CD14-positive monocyte (primary cell): ENCODE data around the gene APOBEC3A. TPM values are rescaled to one million over a fixed set of nuclear protein-coding genes. Genes with fewer than 3 reads are reported as not detected.
"Not testable (repeated sequence)": the region's sequence is repeated elsewhere in the genome, so short reads cannot be mapped to it uniquely, and the experiment has no call there.

Source experiments
- DNase-seq, 3 donors: peaks; one replicate each; pipeline ENCODE4 v3.0.0-alpha.2; 2011 to 2022
- H2AFZ ChIP-seq: 2 replicates; pipeline ENCODE4 v1.6.0; 2012; ENCODE audit warnings: mild to moderate bottlenecking, low read depth, low read length, inconsistent platforms; ENCODE audit not compliant: insufficient read depth, poor library complexity, severe bottlenecking
- H3K27ac ChIP-seq, 2 donors: 1 replicate in 1 of 2; 2 replicates in 1 of 2; pipeline ENCODE4 v1.5.1; 2012 to 2013; ENCODE audit warnings: low read length in 2 of 2, control low read depth in 1 of 2, inconsistent platforms in 1 of 2, low read depth in 1 of 2, mild to moderate bottlenecking in 1 of 2
- H3K27me3 ChIP-seq, 2 donors: one replicate each; pipeline versions ENCODE4 v1.6.0 to v1.6.1; 2011 to 2013; ENCODE audit warnings: low read length in 2 of 2; ENCODE audit not compliant: control insufficient read depth in 2 of 2, insufficient read depth in 2 of 2
- H3K36me3 ChIP-seq, 2 donors: replicated peaks in 1 of 2; 1 replicate in 1 of 2; 2 replicates in 1 of 2; pipeline versions ENCODE4 v1.5.1 to v1.6.1; 2012 to 2013; ENCODE audit warnings: low read length in 2 of 2, control low read depth in 1 of 2, inconsistent platforms in 1 of 2, mild to moderate bottlenecking in 1 of 2; ENCODE audit not compliant: insufficient read depth in 2 of 2, control insufficient read depth in 1 of 2
- H3K4me1 ChIP-seq, 2 donors: 1 replicate in 1 of 2; 2 replicates in 1 of 2; pipeline versions ENCODE4 v1.5.1 to v1.6.1; 2012 to 2013; ENCODE audit warnings: low read length in 2 of 2, control low read depth in 1 of 2, inconsistent platforms in 1 of 2, mild to moderate bottlenecking in 1 of 2, moderate library complexity in 1 of 2; ENCODE audit not compliant: insufficient read depth in 2 of 2, control insufficient read depth in 1 of 2
- H3K4me2 ChIP-seq: replicated peaks from 2 replicates; pipeline ENCODE3; 2012; ENCODE audit warnings: low read length, moderate library complexity, mild to moderate bottlenecking; ENCODE audit not compliant: poor library complexity, severe bottlenecking; ENCODE audit errors: extremely low read depth
- H3K4me3 ChIP-seq, 3 experiments: fragments of 200-600 bp in 1 of 3; sonication (generic) in 1 of 3; replicated peaks in 1 of 3; 1 replicate in 2 of 3; 2 replicates in 1 of 3; pipeline ENCODE4 v1.5.1; 2011 to 2013; ENCODE audit warnings: low read length in 3 of 3, mild to moderate bottlenecking in 3 of 3, control low read depth in 2 of 3, low read depth in 2 of 3, inconsistent platforms in 1 of 3, moderate library complexity in 1 of 3
- H3K79me2 ChIP-seq: 2 replicates; pipeline ENCODE4 v1.6.0; 2012; ENCODE audit warnings: mild to moderate bottlenecking, control low read depth, inconsistent platforms, low read length, moderate library complexity; ENCODE audit not compliant: insufficient read depth
- H3K9ac ChIP-seq: 2 replicates; pipeline ENCODE4 v1.6.0; 2017; ENCODE audit warnings: low read length, mild to moderate bottlenecking; ENCODE audit not compliant: insufficient read depth, poor library complexity, severe bottlenecking
- H3K9me3 ChIP-seq, 2 donors: replicated peaks in 1 of 2; 1 replicate in 1 of 2; 2 replicates in 1 of 2; pipeline versions ENCODE4 v1.5.1 to v1.6.1; 2012 to 2013; ENCODE audit warnings: low read length in 2 of 2, control low read depth in 1 of 2; ENCODE audit not compliant: control insufficient read depth in 1 of 2, insufficient read depth in 1 of 2
- H4K20me1 ChIP-seq: 2 replicates; pipeline ENCODE4 v1.6.0; 2012; ENCODE audit warnings: mild to moderate bottlenecking, low read length, control low read depth, moderate library complexity; ENCODE audit not compliant: insufficient read depth
- H3K27ac Mint-ChIP-seq, 7 donors: one replicate each; pipeline ENCODE4 v1.8.0; 2020; ENCODE audit warnings: mild to moderate bottlenecking in 7 of 7, mixed read lengths in 7 of 7, moderate library complexity in 6 of 7, inconsistent platforms in 2 of 7
- H3K27me3 Mint-ChIP-seq, 3 donors: one replicate each; pipeline ENCODE4 v1.8.0; 2021 to 2022; ENCODE audit warnings: low read depth in 3 of 3, mild to moderate bottlenecking in 3 of 3, mixed read lengths in 3 of 3, moderate library complexity in 3 of 3, inconsistent platforms in 1 of 3
- H3K36me3 Mint-ChIP-seq, 2 donors: one replicate each; pipeline ENCODE4 v1.8.0; 2020; ENCODE audit warnings: mixed read lengths in 2 of 2, inconsistent platforms in 1 of 2, mild to moderate bottlenecking in 1 of 2
- H3K4me1 Mint-ChIP-seq: one replicate; pipeline ENCODE4 v1.8.0; 2020; ENCODE audit warnings: mild to moderate bottlenecking, mixed read lengths
- H3K4me3 Mint-ChIP-seq, 2 donors: one replicate each; pipeline ENCODE4 v1.8.0; 2020; ENCODE audit warnings: mild to moderate bottlenecking in 2 of 2, mixed read lengths in 2 of 2, moderate library complexity in 1 of 2
- H3K9me3 Mint-ChIP-seq, 7 donors: one replicate each; pipeline ENCODE4 v1.8.0; 2020 to 2022; ENCODE audit warnings: mixed read lengths in 7 of 7, mild to moderate bottlenecking in 6 of 7, moderate library complexity in 6 of 7, inconsistent platforms in 2 of 7
- CTCF ChIP-seq: fragments of 200-600 bp; IDR thresholded peaks from one replicate; pipeline ENCODE4 v1.8.0; 2022; ENCODE audit warnings: antibody characterized with exemption, mild to moderate bottlenecking
- WGBS: methylation state at CpG from one replicate; pipeline ENCODE4 v1.1.5; 2013; ENCODE audit warnings: missing lambda C conversion rate; ENCODE audit not compliant: insufficient coverage; 5-methylcytosine and 5-hydroxymethylcytosine counted together
- intact Hi-C, 2 donors: fragments of 100-400 bp; cut with micrococcal nuclease; formaldehyde crosslinking; loops; one replicate each; pipeline versions ENCODE4 v1.15.0 to v1.15.1; 2023
- polyA plus RNA-seq, 3 donors: library from polyadenylated mRNA; depleted of rRNA in 1 of 3; unstranded in 2 of 3; stranded (reverse) in 1 of 3; fragments of 300-500 nt in 2 of 3; fragments of >200 nt in 1 of 3; fragmentation: Illumina TruSeq in 2 of 3; gene quantifications; 1 replicate in 2 of 3; 2 replicates in 1 of 3; pipeline ENCODE4 v1.2.3, GENCODE V29; 2012 to 2021

Gene APOBEC3A
- polyA plus RNA-seq, 3 donors, result 233 to 845 (median 247) TPM

GRCh38 chr22:39003165-39003638 lies 45.8 kb downstream of the APOBEC3A start:
- H3K79me2 ChIP-seq, result no peaks in the 10 kb centered on the region
- H3K9ac ChIP-seq, result no peak overlapping the region
- peaks cover 14% of the 10 kb centered on the region for H3K4me1 Mint-ChIP-seq
- no peaks in the 10 kb centered on the region for H4K20me1 ChIP-seq
- no peaks in the 10 kb centered on the region for H3K36me3 Mint-ChIP-seq
- no peak overlapping the region for H3K4me3 ChIP-seq
- peaks cover 13 to 20% (median 14%) of the 10 kb centered on the region in 3 donors for H3K27me3 Mint-ChIP-seq
- intact Hi-C loops, result loop anchor here (1.0 to 10.0 kb wide), 5 partner anchors 76 to 134 kb away; partner anchors contain the start of gene CBX6 (in 1 of the 2)
- H3K27ac ChIP-seq, result no peak overlapping the region
- no peaks in the 10 kb centered on the region for H3K36me3 ChIP-seq
- H3K9me3 Mint-ChIP-seq, result peaks cover 0 to 8% (median 3%) of the 10 kb centered on the region in 7 donors
- peak overlapping the region in 4 of 7 donors; percentile 13 to 79 (median 43) for H3K27ac Mint-ChIP-seq
- H2AFZ ChIP-seq, result no peak overlapping the region
- peaks cover 8 to 10% of the 10 kb centered on the region in 2 donors for H3K4me1 ChIP-seq
- 20% methylated on average over 7 of the region's 7 CpGs for WGBS
- peaks cover 0 to under 1% of the 10 kb centered on the region in 2 donors for H3K9me3 ChIP-seq
- no peak overlapping the region for H3K4me3 Mint-ChIP-seq
- H3K4me2 ChIP-seq, result no peak overlapping the region
- TF ChIP-seq CTCF, result peak; percentile 70
- peak; percentile 82 to 86 (median 86) for DNase-seq
- H3K27me3 ChIP-seq, result no peaks in the 10 kb centered on the region

GRCh38 chr22:39007177-39007576 lies 49.8 kb downstream of the APOBEC3A start:
- peaks cover 16% of the 10 kb centered on the region for H3K4me1 Mint-ChIP-seq
- no peak for DNase-seq
- no peaks in the 10 kb centered on the region for H3K36me3 Mint-ChIP-seq
- no peak overlapping the region for H3K9ac ChIP-seq
- no peak overlapping the region for H2AFZ ChIP-seq
- intact Hi-C loops, result loop anchor here in 1 of 2 donors (10.0 kb wide), 2 partner anchors 118 to 132 kb away; partner anchors contain the start of gene CBX6
- H3K4me2 ChIP-seq, result no peak overlapping the region
- no peak overlapping the region for H3K27ac Mint-ChIP-seq
- no peaks in the 10 kb centered on the region for H4K20me1 ChIP-seq
- peaks cover 1 to 8% (median 3%) of the 10 kb centered on the region in 3 donors for H3K27me3 Mint-ChIP-seq
- H3K4me3 ChIP-seq, result no peak overlapping the region
- peaks cover 10 to 13% of the 10 kb centered on the region in 2 donors for H3K4me1 ChIP-seq
- no peaks in the 10 kb centered on the region for H3K36me3 ChIP-seq
- no peaks in the 10 kb centered on the region for H3K9me3 ChIP-seq
- no peak for TF ChIP-seq CTCF
- H3K79me2 ChIP-seq, result no peaks in the 10 kb centered on the region
- no CpG with 5 or more reads among the region's 5 CpGs for WGBS
- H3K9me3 Mint-ChIP-seq, result peaks cover 0 to 3% (median 0%) of the 10 kb centered on the region in 7 donors
- H3K27ac ChIP-seq, result no peak overlapping the region
- no peaks in the 10 kb centered on the region for H3K27me3 ChIP-seq
- no peak overlapping the region for H3K4me3 Mint-ChIP-seq

- intact Hi-C loops, result loop anchor here in 1 of 2 donors (10.0 kb wide), 2 partner anchors 116 to 134 kb away; partner anchors contain the start of gene CBX6
- not testable (repeated sequence) for H3K9ac ChIP-seq, H3K27me3 Mint-ChIP-seq, H3K36me3 ChIP-seq, H3K9me3 Mint-ChIP-seq, H3K27ac ChIP-seq, H4K20me1 ChIP-seq, H3K79me2 ChIP-seq, H3K27me3 ChIP-seq, H3K4me3 Mint-ChIP-seq, H3K36me3 Mint-ChIP-seq, H2AFZ ChIP-seq, H3K4me2 ChIP-seq, H3K4me1 ChIP-seq, DNase-seq, H3K9me3 ChIP-seq, H3K4me3 ChIP-seq, H3K4me1 Mint-ChIP-seq
- H3K27ac Mint-ChIP-seq, result peak overlapping the region in 1 of 7 donors; percentile 61
- WGBS, result 50% methylated on average over 2 of the region's 8 CpGs
These were observed 51.0 kb downstream of the APOBEC3A start for GRCh38 chr22:39008271-39008850.
